Caki2 (cell line): Measurements from ENCODE around the gene MKNK1. TPM values are rescaled to one million over a fixed set of nuclear protein-coding genes. Genes with fewer than 3 reads are reported as not detected.
A peak's percentile ranks its signal among the peaks of the same experiment; 100 is the strongest.

Source experiments
- DNase-seq: peaks from one replicate; pipeline ENCODE4 v3.0.0-alpha.2; 2015; ENCODE audit warnings: low read depth
- in situ Hi-C: cut with HindIII; loops from 2 replicates; pipeline ENCODE4 v1.10.0; 2016; ENCODE audit warnings: low sequenced_read_pairs, low pct_unique_long_range_greater_than_20kb, mixed read lengths
- total RNA-seq: library from RNA; depleted of rRNA; stranded (reverse); fragments of >200 nt; shearing (Covaris generic); gene quantifications from 2 replicates; pipeline ENCODE4 v1.2.3, GENCODE V29; 2014; ENCODE audit warnings: low replicate concordance

Gene MKNK1
- total RNA-seq, 1 experiment from 2014 or later: 37.5 TPM

DNA sequence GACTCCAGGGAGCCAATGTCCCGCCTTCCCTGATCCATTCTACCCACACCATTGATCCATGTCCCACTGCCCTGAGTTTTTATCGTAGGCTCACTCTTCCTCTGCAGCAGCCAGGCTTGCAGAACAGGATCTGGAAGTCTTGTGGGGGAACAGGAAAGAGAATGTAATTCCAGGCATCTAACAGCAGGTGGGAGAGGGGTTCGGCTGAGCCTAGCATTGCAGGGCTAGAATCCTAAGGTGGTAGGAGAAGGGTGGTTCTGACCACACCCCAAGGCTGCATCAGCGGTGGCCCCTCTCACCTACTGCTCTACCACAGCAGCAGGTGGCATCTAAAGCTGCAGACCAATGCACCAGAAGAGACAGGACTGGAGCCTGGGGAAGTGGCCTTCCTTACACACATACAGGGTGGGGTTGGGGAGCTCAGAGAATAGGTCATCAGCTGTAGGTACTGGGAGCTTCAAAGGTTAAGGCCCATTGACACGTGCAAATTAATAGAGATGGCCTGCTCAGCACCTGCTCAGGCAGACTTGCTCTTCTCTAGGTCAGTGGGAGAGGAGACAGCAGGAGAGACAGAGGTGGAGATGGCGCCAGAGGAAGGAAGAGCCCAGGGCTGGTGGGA lies 73.2 kb downstream of the MKNK1 start:
- DNase-seq: no peak
- in situ Hi-C loops: no loop called here

GRCh38 chr1:46530311-46530710 lies 73.8 kb downstream of the MKNK1 start:
- DNase-seq: no peak
- in situ Hi-C loops: no loop called here

DNA sequence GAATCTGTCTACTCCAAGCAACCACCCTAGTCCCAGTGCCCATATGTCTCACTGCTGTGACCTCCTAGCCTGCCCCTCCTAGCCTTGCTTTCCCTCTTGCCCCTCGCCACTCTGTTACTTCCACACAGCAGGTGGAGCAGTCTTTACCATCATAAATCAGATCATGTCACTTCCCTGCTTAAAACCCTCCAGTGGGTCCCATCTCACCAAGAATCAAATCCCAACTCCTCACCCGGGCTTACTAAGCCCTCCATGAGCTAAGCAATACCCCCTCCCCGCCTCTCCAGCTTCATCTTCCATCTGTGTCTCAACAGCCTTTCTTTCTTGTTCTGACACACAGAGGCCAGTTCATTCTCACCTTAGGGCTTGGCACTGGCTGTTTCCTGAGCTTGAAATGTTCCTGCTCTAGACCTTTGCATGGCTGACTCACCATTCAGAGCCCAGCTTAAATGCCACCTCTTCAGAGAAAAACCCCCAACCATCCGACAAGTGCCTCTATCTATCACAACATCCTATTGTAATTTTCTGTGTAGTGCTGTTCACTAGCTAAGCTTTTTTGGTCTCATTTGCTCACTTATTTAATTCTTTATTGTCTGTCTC lies 74.9 kb downstream of the MKNK1 start:
- DNase-seq: no peak
- in situ Hi-C loops: no loop called here

DNA sequence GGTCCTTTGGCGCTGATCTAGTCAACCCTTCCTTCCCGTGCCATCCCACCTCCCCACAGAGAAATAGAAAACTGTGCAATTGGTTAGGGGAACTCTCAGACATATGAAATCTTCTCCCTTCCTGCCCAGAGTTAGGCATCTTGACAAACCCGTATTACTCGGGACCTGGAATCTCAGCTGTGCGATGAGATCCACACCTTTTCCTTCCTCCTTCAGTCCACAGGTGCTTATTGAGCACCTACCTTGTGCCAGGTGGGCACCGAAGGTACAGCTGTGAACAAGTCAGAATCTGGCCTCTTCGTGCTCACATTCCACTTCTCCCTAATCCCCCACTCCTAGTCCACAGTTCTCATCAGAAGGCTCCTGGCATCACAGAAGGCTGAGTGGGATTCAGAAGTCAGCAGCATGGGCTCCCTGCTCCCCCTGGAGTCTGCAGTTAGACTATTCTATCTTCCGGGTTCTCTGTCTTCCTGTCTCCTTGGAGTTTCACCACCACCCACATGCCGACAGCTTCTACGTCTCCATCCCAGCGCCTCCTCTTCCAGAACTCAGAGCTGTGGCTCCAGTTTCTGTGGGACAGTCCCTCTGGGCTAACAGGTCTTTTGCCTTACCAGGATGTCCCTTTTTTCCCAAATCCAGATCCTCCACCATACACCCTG lies 75.6 kb downstream of the MKNK1 start:
- DNase-seq: no peak
- in situ Hi-C loops: no loop called here

DNA sequence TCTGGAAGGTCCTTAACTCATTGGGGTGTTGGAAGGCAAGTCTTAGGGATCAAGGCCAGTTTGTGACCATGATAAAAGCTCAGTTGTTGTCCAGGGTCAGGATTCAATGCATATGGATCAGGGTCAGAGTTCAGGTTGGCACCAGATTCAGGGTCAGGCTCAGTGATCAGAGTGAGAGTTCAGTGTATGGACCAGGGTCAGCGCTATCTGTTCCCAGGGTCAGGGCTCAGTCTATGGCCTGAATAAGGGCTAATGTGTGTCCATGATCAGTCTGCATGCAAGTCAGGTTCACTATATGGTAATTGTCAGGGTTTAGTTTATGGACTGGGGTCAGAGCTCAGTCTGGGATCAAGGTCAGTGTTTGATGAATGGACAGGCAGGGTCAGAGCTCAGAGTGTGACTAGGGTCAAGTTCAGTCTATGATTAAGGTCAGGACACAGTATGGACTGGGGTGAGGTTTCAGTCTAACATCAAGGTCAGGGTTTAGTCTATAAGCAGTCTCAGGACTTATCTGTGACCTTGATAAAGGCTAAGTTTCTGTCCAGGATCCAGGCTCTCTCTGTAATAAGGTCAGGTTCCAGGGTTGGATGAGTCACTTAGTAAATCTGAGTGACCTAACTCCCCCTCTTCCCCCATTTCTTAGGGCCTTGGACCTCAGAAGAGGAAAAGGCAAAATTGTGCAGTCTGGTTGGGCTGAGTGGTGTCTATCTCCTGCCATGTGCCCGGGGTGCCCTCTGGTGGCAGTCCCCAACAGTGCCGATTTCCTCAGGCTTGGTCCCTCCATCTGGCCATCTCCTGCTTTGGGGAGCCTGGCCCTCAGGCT lies 76.4 kb downstream of the MKNK1 start:
- DNase-seq: peak; percentile 55
- in situ Hi-C loops: no loop called here

GRCh38 chr1:46526691-46527291 lies 77.3 kb downstream of the MKNK1 start:
- DNase-seq: no peak
- in situ Hi-C loops: no loop called here

DNA sequence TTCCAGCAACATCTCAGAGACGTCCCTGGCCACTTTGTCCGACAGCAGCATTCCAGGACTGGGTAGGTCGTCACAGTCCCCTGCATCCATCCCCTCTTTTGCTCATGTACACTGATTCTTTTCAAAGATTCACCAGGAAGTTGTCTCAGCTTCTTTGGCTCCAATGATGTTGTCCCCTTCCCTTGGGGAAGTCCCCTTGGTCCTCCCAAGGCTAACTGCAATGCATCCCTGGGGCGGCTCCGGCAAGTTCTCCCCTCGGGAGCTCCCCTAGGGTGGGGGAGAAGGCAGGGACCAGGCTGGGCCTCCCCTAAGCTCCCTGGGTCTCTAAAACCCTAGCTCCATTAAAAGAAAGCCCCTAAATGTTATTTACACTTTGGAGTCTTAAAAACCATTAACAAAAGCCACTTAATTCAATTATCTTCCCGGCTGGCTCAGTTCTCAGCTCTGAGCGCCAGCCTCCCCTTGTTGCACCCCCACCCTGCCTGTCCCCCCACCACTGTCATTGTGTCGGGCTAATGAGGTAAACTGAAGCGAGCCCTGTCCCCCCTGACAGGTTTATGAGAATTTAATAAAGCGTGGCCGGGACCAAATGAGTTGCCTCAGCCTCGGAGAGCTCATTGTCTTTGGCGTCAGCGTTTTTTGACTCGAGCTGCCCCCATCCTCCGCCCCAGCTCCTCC lies 77.9 kb downstream of the MKNK1 start:
- in situ Hi-C loops: no loop called here
- DNase-seq: no peak

DNA sequence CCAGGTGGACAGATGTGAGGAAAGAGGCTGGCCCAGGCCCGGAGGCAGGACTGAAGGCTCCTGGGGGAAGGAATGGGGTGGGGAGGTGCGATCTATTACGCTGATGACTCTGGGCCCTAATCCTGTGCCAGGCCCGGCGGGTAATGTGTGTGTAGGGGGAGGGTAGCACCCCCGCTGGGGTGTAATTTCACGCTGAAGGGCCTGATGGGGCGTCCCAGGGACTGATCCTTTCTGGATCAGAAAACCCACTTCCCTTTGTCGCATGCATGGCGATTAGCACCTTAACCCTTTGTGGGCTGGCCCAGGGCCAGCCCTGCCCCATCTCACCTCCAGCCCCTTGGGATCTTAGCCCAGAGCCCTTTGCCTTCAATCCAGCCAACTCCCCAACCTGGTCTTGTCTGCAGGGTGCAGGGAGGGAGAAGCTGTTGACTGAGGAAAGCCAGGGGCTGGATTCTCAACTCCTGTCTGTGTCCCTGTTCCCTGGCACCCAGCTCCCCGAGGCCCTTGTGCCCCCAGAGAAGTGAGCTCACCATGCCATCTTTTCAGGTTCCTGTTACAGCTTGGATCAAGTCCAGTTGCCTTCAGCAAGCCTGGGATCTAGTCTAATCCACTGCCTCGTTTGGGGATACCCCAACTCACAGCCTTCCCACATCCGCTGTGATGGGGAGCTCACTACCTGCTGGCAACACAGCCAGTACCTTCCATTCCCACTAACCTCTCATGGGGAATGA lies 78.7 kb downstream of the MKNK1 start:
- no peak for DNase-seq
- in situ Hi-C loops: no loop called here

GRCh38 chr1:46524843-46525242 lies 79.2 kb downstream of the MKNK1 start:
- in situ Hi-C loops: no loop called here
- no peak for DNase-seq

- in situ Hi-C loops: no loop called here
- DNase-seq: no peak
Measured at GRCh38 chr1:46523496-46524353, 80.3 kb downstream of the MKNK1 start.

DNA sequence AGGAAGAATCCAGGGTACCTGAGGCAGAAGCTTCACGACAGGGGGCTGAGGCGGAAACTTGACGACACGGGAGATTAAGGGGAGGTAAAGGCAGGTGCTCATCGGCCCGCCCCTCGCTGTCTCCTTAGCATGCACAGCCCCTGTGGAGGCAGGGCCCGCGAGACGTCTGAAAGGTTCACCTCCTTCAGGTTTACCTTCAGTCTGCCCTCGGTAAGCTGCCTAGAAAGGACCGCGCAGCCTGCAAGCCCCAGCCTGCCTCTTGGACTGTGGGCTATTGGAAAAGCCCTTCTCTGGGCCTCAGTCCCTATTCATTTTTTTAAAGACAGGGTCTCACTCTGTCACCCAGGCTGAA lies 81.1 kb downstream of the MKNK1 start:
- no peak for DNase-seq
- in situ Hi-C loops: no loop called here

DNA sequence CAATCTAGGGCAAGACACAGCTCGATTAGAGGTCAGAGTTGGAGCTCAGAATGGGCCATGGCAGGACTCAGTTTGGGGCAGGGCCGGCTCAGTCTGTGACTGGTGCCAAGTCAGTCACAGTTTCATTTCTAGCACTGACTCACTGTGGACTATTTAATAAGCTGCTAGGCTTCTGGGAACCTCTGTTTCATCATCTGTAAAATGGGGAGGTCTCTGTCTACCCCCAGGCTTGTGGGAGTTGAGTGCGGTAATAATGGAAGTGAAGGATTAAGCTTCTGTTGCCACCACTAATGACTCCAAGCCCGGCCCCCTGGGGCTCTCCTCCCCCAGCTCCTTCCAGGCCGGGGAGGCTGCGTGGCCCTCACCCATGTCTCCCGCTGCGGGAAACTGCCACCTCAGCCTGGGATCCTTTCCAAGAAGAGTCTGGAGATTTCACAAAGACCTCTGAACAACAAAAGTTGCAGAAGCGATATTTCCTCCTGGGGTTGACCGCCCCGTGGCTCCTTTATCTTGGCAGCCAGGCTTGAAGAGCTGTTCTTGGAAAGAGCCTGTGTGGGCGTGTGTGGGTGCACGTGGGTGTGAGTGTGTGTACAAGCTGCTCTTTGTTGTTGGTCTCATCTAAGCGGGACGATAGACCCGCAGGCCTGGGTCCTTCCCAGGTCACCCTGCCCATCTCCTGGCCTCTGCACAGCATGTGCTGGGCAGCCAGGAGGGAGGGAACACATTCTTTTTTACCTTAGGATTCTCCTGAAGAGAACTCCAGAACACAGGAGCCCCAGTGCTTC lies 81.7 kb downstream of the MKNK1 start:
- DNase-seq: peak; percentile 44
- in situ Hi-C loops: no loop called here

GRCh38 chr1:46521414-46521813 lies 82.7 kb downstream of the MKNK1 start:
- DNase-seq: no peak
- in situ Hi-C loops: no loop called here

GRCh38 chr1:46520063-46520911 lies 83.8 kb downstream of the MKNK1 start:
- peak; percentile 43 for DNase-seq
- in situ Hi-C loops: no loop called here

GRCh38 chr1:46519209-46519608 lies 84.9 kb downstream of the MKNK1 start:
- DNase-seq: no peak

More at GRCh38 chr1:46519209-46519608, 84.9 kb downstream of the MKNK1 start:
- in situ Hi-C loops: no loop called here
